SW480 (cell line): ENCODE data around the gene ZBTB5.
"Not testable (repeated sequence)": the region's sequence is repeated elsewhere in the genome, so short reads cannot be mapped to it uniquely, and the experiment has no call there.

ENCODE experiments used
- DNase-seq: peaks from one replicate; pipeline ENCODE4 v3.0.0-alpha.2; 2016; ENCODE audit warnings: low spot score

Gene ZBTB5

GRCh38 chr9:37486256-37486615, 21.0 kb upstream of the ZBTB5 start:
- no peak for DNase-seq

GRCh38 chr9:37485389-37486255, 20.4 kb upstream of the ZBTB5 start, which contains the start of gene POLR1E:
Gene POLR1E (plus strand): TSS chr9:37485948. CDS start chr9:37486048, 100 bp downstream.
- peak; percentile 93 for DNase-seq

DNA sequence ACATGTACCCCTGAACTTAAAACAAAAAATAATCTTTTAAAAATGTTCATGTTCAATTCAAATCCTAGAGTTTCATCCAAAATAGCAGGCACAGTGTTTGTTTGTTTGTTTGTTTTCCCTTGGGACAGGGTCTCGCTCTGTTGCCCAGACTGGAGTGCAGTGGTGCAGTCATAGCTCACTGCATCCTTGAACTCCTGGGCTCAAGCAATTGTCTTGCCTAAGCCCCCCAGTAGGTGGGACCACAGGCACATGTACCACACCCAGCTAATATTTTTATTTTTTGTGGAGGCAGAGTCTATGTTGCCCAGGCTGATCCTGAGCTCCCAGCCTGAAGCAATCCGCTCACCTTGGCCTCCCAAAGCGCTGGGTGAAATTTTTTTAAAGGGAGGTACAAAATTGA, 15.5 kb upstream of the ZBTB5 start:
- no peak for DNase-seq

DNA sequence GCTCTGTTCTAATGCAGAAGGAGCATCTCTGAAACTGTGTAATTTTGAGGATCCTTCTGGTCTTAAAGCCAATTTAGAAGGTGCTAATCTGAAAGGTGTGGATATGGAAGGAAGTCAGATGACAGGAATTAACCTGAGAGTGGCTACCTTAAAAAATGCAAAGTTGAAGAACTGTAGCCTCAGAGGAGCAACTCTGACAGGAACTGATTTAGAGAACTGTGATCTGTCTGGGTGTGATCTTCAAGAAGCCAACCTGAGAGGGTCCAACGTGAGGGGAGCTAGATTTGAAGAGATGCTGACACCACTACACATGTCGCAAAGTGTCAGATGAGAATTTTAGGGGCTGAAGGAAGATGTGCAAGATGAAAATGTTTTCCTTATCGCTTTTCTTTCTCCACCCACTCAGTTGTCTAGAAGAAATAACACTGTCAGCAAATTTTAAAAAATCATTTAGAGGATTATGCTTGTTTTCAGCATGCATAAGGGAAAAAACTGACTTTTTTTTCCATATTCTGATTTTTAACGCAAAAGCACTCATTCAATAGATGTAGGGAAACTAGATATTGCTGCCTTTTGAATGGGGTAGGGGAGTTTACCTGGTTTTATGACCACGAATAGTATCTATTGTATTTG, 12.9 kb upstream of the ZBTB5 start:
- DNase-seq, result not testable (repeated sequence)

DNA sequence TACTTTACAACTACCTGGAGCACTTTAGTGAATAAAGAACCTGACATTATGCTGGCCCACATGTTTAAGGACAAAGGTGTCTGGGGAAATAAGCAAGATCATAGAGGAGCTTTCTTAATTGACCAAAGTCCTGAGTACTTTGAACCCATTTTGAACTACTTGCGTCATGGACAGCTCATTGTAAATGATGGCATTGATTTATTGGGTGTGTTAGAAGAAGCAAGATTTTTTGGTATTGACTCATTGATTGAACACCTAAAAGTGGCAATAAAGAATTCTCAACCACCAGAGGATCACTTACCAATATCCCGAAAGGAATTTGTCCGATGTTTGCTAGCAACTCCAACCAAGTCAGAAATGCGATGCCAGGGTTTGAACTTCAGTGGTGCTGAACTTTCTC, 12.2 kb upstream of the ZBTB5 start:
- DNase-seq, result not testable (repeated sequence)

DNA sequence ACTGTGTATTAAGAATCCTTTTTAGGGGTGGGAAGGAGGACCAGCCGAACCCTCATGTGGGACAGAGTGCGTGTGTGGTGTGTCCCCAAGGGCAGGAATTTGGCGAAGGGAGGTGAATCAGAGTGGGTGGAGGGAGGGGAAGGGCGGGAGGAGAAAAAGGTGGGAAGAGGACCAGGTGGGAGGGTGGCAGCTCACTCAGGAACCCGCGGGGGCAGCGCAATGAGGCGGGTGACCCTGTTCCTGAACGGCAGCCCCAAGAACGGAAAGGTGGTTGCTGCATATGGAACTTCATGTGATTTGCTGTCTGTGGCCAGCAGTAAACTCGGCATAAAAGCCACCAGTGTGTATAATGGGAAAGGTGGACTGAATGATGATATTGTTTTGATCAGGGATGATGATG, 11.7 kb upstream of the ZBTB5 start:
- DNase-seq, result no peak

DNA sequence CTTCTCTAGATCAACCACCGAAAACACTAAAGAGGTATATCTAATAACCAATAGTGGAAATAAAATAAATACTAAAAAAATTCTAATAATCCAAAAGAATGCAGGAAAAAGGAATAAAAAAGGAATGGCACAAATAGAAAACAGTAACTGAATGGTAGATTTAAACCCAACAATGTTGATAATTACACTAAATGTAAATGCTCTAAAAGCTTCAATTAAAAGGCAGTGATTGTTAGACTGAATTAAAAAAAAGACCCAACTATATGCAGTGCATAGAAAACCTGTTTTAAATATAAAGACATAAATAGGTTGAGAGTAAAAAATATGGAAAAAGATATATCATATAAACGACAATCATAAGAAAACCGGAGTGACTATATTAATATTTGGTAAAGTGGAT, 9.2 kb upstream of the ZBTB5 start:
- no peak for DNase-seq

GRCh38 chr9:37473982-37474381, 8.7 kb upstream of the ZBTB5 start:
- not testable (repeated sequence) for DNase-seq

- DNase-seq, result peak; percentile 84
Measured at GRCh38 chr9:37471942-37472684, 6.9 kb upstream of the ZBTB5 start.

DNA sequence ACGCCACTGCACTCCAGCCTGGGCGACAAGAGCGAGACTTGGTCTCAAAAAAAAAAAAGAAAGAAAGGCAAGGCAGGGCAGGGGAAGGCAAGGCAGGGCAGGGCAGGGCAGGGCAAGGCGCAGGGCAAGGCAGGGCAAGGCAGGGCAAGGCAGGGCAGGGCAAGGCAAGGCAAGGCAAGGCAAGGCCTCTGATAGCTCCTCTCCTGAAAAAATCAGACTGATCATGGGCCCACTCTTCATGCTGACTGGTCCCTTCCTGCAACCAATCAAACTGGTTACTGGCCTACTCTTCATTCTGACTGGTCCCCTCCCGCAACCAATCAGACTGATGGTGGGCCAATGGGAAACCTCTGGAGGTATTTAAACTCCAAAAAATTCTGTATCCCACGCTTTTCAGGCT, 3.4 kb upstream of the ZBTB5 start:
- no peak for DNase-seq

DNA sequence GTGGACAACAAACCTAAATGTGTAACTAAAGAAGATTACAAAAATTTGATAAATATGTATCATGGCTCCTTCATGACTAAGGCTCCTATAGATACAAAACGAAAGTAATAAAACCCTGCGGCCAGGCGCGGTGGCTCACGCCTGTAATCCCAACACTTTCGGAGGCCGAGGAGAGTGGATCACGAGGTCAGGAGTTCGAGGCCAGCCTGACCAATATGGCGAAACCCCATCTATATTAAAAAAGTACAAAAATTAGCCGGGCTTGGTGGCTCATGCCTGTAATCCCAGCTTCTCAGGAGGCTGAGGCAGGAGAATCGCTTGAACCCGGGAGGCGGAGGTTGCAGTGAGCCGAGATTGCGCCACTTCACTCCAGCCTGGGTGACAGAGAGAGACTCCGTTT, 2.3 kb upstream of the ZBTB5 start:
- peak; percentile 22 for DNase-seq

DNA sequence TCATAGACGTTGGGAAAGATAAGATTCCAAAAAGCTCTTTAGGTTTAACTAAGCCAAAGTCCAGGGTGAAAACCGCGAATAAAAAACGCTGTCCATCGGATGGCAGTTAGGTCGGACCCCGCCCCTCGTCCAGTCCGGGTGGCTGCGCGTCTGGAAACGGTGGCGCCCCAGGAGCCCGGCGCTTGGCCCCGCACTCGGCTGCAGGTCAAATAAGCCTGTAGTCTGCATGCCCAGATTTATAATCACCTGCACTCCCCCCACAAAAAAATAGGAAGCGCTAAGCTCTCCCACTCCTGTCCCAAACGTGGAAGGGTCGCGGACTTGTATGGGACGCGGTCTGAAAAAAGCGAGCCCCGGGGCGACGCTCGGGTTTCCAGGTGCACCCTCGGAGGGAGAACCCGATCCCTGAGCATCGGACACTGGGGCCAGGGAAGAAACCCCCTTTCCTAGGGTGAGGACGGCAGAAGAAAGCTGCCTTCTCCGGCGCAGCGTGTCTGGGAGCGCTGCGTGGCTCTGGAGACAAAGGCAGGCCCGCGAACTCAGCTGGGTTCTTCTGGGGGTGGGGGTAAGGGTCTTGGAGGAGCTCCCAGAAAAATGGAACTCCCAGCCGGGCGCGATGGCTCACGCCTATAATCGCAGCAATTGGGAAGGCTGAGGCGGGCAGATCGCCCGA, 923 bp upstream of the ZBTB5 start:
- DNase-seq, result peak; percentile 58

GRCh38 chr9:37464426-37465248, 613 bp downstream of the ZBTB5 start:
- DNase-seq, result peak; percentile 79

DNA sequence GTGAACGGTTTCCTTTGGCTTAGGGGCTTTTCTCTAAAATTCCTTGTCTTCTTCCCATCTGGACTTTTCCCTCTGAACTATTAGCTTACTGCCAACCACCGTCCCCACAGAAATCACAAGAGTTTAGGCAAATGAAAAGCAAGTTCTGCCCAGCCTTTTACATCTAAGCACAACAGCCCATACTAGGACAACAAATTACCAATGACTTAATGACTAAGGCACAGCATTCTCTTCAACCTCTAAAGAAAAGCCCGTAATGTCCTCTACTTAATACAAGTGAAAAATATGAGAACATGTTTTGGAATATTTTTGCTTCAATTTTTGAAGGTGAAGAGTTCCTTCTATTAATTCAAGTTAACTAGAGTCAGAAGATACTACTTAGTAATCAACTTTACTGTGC, 1.2 kb downstream of the ZBTB5 start:
- DNase-seq, result no peak

- DNase-seq, result no peak
Measured at GRCh38 chr9:37456817-37457216, 8.4 kb downstream of the ZBTB5 start.

DNA sequence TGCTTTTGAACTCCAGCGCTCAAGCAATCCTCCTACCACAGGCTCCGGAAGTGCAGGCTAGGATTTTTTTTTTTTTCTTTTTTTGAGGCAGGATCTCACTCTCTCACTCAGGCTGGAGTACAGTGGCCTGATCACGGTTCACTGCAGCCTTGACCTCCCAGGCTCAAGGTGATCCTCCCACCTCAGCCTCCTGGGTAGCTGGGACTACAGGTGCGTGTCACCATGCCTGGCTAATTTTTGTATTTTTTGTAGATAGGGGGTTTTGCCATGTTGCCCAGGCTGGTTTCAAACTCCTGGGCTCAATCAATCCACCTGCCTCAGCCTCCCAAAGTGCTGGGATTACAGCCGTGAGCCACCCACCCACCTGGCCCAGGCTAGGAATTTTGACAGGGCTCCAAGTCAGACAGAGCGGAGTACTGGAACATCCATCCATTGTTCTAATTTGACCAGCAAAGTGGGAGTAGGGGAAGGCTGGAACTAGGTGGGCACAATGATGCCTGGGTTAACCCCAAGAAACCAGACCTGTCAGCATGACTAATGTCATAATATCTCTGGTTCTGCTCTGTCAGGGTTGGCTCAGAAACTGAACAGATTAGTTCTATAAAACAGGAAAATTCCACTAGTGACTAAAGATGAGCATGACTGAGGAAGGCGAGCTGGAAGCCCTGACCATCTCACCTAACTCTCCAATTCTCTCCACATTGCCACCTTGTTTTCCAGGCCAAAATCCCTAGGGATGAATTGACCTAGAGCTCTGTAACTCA, 9.2 kb downstream of the ZBTB5 start:
- no peak for DNase-seq

- DNase-seq, result no peak
Measured at GRCh38 chr9:37454238-37454637, 11.0 kb downstream of the ZBTB5 start.

DNA sequence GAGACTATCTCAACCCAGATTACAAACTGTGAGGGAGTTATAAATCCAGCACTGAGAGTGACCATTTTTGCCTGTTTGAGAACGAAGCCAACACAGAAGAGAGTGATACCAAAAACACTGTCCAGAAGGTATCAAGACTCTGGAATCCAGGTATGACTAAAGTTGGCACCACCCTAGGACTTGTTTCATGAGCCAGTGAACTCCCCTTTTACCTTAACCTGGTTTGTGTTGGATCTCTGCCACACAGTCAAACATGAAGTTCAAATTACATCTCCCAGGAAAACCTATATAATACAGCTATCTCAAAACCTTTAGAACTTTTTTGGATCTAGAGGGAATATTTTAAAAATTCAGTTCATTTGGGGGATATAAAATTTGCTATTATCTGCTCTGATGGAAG, 11.4 kb downstream of the ZBTB5 start:
- DNase-seq, result no peak

GRCh38 chr9:37452611-37453010, 12.6 kb downstream of the ZBTB5 start:
- no peak for DNase-seq

GRCh38 chr9:37451628-37452027, 13.6 kb downstream of the ZBTB5 start:
- DNase-seq, result no peak
